Measurements from ENCODE around the gene PPM1H.

Gene PPM1H

DNA sequence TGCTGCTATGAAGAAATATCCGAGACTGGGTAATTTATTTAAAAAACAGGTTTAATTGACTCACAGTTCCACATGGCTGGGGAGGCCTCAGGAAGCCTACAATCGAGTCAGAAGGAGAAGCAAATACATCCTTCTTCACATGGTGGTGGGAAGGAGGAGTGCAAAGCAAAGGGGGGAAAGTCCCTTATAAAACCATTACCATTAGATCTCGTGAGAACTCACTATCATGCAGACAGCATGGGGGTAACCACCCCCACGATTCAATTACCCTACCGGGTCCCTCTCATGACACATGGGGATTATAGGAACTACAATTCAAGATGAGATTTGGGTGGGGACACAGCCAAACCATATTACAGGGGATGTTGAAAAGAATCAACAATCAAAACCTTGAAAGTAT lies 74.9 kb downstream of the PPM1H start:
- TF ChIP-seq, protein P1, sequence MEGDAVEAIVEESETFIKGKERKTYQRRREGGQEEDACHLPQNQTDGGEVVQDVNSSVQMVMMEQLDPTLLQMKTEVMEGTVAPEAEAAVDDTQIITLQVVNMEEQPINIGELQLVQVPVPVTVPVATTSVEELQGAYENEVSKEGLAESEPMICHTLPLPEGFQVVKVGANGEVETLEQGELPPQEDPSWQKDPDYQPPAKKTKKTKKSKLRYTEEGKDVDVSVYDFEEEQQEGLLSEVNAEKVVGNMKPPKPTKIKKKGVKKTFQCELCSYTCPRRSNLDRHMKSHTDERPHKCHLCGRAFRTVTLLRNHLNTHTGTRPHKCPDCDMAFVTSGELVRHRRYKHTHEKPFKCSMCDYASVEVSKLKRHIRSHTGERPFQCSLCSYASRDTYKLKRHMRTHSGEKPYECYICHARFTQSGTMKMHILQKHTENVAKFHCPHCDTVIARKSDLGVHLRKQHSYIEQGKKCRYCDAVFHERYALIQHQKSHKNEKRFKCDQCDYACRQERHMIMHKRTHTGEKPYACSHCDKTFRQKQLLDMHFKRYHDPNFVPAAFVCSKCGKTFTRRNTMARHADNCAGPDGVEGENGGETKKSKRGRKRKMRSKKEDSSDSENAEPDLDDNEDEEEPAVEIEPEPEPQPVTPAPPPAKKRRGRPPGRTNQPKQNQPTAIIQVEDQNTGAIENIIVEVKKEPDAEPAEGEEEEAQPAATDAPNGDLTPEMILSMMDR (IDR thresholded peaks at IDR 0.05): no peak
- Histone ChIP-seq H3K4me1 (ENCODE audit: control insufficient read depth in 1 of 2, insufficient read depth in 1 of 2, low read depth in 1 of 2, low read length in 1 of 2) (peaks cover 0 to 10% of the 10 kb centered on the region in 2 experiments), H3K4me3 (ENCODE audit: low read depth in 1 of 2, low read length in 1 of 2) (no peak overlapping the region), H3K36me3 (no peaks in the 10 kb centered on the region), H3K27me3 (no peaks in the 10 kb centered on the region), H3K9me3 (no peaks in the 10 kb centered on the region), H3K27ac (no peak overlapping the region)

DNA sequence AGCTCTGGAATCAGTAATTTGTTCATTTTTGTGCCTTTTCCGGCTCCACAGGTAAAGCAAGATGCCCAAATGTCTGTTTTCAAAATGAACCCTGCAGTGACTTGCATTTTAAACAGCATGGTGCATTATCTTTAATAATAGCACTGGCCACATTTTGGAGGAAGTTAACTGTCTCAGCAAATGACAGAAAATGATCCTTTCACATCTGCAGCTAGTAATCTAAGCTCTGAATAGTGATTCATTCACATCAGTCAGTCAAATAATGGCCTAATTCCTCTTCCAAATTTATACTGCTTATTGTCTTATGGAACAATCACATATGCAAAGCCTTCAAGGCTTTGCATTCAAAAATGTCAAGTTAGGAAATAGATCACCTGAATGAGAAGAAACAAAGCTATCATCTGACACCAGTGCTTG lies 75.6 kb downstream of the PPM1H start:
- TF ChIP-seq, protein P1 (IDR thresholded peaks at IDR 0.05): no peak
- no peak overlapping the region for H3K4me3 ChIP-seq (ENCODE audit: low read depth in 1 of 2, low read length in 1 of 2)
- H3K27me3 ChIP-seq: no peaks in the 10 kb centered on the region
- H3K27ac ChIP-seq: peak overlapping the region; percentile 23
- no peaks in the 10 kb centered on the region for H3K9me3 ChIP-seq
- peaks cover 0 to 10% of the 10 kb centered on the region in 2 experiments for H3K4me1 ChIP-seq (ENCODE audit: control insufficient read depth in 1 of 2, insufficient read depth in 1 of 2, low read depth in 1 of 2, low read length in 1 of 2)
- H3K36me3 ChIP-seq: no peaks in the 10 kb centered on the region

DNA sequence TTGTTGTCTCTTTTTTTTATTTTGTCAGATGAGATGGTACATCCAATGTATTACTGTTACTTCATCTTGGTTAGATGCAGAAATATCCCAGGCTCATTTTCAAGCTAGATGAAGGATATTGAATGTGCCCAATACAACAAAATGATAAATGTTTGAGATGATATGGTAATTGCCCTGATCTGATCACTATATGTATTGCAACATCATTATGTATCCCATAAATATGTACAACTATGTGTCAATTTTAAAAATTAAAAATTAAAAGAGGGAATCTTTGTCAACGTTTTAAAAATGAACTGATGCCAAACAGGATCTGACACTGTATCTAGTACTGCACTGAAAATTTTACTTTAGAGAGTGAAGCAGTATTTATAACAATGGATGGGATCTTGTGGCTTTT lies 78.5 kb downstream of the PPM1H start:
- Histone ChIP-seq H3K36me3 (no peaks in the 10 kb centered on the region), H3K4me1 (ENCODE audit: control insufficient read depth in 1 of 2, insufficient read depth in 1 of 2, low read depth in 1 of 2, low read length in 1 of 2) (peaks cover 0 to 13% of the 10 kb centered on the region in 2 experiments), H3K27me3 (no peaks in the 10 kb centered on the region), H3K4me3 (ENCODE audit: low read depth in 1 of 2, low read length in 1 of 2) (no peak overlapping the region), H3K9me3 (no peaks in the 10 kb centered on the region), H3K27ac (no peak overlapping the region)
- TF ChIP-seq, protein P1 (IDR thresholded peaks at IDR 0.05): no peak

DNA sequence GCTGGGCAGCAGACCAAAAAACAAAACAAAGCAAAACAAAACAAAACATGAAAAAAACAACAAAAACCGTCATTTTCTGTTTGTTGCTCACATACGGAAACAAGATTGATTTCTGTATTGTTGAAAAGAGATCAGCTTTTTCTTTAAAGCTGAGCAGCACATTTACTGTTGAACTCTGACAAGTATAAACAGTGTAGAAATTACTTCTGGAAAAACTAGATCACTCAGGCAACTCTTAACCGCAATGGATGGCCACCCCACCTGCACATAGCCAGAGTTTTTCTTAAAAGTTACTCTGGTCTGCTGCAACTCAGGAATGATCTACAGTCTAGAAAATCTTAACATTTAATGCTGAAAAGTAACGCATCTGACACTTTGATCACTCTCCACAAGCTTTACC lies 80.9 kb downstream of the PPM1H start:
- no peak overlapping the region for H3K27ac ChIP-seq
- H3K9me3 ChIP-seq: no peaks in the 10 kb centered on the region
- H3K4me3 ChIP-seq (ENCODE audit: low read depth in 1 of 2, low read length in 1 of 2): no peak overlapping the region
- no peaks in the 10 kb centered on the region for H3K36me3 ChIP-seq
- peaks cover 0 to 8% of the 10 kb centered on the region in 2 experiments for H3K4me1 ChIP-seq (ENCODE audit: control insufficient read depth in 1 of 2, insufficient read depth in 1 of 2, low read depth in 1 of 2, low read length in 1 of 2)
- H3K27me3 ChIP-seq: no peaks in the 10 kb centered on the region
- TF ChIP-seq, protein P1 (IDR thresholded peaks at IDR 0.05): no peak

DNA sequence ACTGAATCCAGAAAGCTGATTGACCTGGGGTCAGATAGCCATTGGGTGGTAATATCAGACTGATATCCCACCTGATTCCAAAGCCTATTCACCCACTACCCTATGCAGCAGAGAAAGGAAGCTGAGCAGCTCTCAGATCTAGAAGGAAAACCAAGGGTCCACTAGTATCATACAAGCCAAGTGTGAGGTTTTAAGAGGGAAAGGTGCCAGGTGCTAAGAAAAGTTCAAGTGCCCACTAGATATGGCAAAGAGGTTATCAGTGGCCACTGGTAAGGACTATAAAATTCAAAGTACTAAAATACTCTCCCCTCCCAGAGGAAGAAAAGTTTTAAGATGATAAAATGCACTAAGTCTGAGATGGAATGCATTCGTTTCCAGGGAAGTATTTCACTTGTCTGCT lies 85.6 kb downstream of the PPM1H start:
- Histone ChIP-seq H3K27me3 (no peaks in the 10 kb centered on the region), H3K4me3 (ENCODE audit: low read depth in 1 of 2, low read length in 1 of 2) (no peak overlapping the region), H3K4me1 (ENCODE audit: control insufficient read depth in 1 of 2, insufficient read depth in 1 of 2, low read depth in 1 of 2, low read length in 1 of 2) (peaks cover 7 to 18% of the 10 kb centered on the region in 2 experiments), H3K27ac (no peak overlapping the region), H3K36me3 (no peaks in the 10 kb centered on the region), H3K9me3 (no peaks in the 10 kb centered on the region)
- TF ChIP-seq, protein P1 (IDR thresholded peaks at IDR 0.05): no peak

DNA sequence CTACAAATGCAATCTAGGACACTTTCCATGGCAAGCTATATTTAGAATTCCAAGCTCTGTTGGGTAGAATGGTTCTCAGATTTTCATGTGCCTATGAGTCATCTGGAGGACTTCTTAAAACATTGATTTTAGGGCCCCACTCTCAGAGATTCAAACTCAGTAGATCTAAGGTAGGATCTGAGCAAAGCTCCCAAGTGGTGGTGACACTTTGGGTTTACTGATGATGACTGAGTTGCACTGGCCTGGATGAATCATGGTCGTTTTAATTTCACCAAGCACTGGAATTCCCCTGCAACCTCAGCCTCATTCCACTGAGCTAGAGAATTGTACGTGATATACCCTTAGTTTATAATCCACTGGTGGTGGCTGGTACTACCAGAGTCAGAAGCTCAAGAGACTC lies 86.5 kb downstream of the PPM1H start:
- H3K9me3 ChIP-seq: no peaks in the 10 kb centered on the region
- H3K4me1 ChIP-seq (ENCODE audit: control insufficient read depth in 1 of 2, insufficient read depth in 1 of 2, low read depth in 1 of 2, low read length in 1 of 2): peaks cover 7 to 16% of the 10 kb centered on the region in 2 experiments
- no peak overlapping the region for H3K27ac ChIP-seq
- H3K36me3 ChIP-seq: no peaks in the 10 kb centered on the region
- TF ChIP-seq, protein P1 (IDR thresholded peaks at IDR 0.05): no peak
- H3K27me3 ChIP-seq: no peaks in the 10 kb centered on the region
- no peak overlapping the region for H3K4me3 ChIP-seq (ENCODE audit: low read depth in 1 of 2, low read length in 1 of 2)
